ENCODE measurements around the gene ALS2CL.

ALS2CL gene

GRCh38 chr3:46656778-46657556 is 36.5 kb downstream of the ALS2CL start:
- H3K4me3 ChIP-seq (replicated peaks; ENCODE audit: low read depth, low read length), result no peak overlapping the region
- DNase-seq (ENCODE audit: low read depth), result no peak
- TF ChIP-seq CTCF (IDR thresholded peaks at IDR 0.05; ENCODE audit: low read length, missing control alignments), result no peak

GRCh38 chr3:46655271-46655670 is 38.2 kb downstream of the ALS2CL start:
- TF ChIP-seq CTCF (IDR thresholded peaks at IDR 0.05; ENCODE audit: low read length, missing control alignments), result no peak
- no peak overlapping the region for H3K4me3 ChIP-seq (replicated peaks; ENCODE audit: low read depth, low read length)
- no peak for DNase-seq (ENCODE audit: low read depth)

GRCh38 chr3:46651084-46651483 is 42.4 kb downstream of the ALS2CL start:
- no peak for TF ChIP-seq CTCF (IDR thresholded peaks at IDR 0.05; ENCODE audit: low read length, missing control alignments)
- H3K4me3 ChIP-seq (replicated peaks; ENCODE audit: low read depth, low read length), result no peak overlapping the region
- no peak for DNase-seq (ENCODE audit: low read depth)

- DNase-seq (ENCODE audit: low read depth), result no peak
- no peak for TF ChIP-seq CTCF (IDR thresholded peaks at IDR 0.05; ENCODE audit: low read length, missing control alignments)
- H3K4me3 ChIP-seq (replicated peaks; ENCODE audit: low read depth, low read length), result no peak overlapping the region
Observed at GRCh38 chr3:46649436-46649835, 44.0 kb downstream of the ALS2CL start.

GRCh38 chr3:46648096-46648495 is 45.4 kb downstream of the ALS2CL start:
- no peak for DNase-seq (ENCODE audit: low read depth)
- no peak for TF ChIP-seq CTCF (IDR thresholded peaks at IDR 0.05; ENCODE audit: low read length, missing control alignments)
- H3K4me3 ChIP-seq (replicated peaks; ENCODE audit: low read depth, low read length), result no peak overlapping the region

GRCh38 chr3:46646700-46647099 is 46.8 kb downstream of the ALS2CL start:
- TF ChIP-seq CTCF (IDR thresholded peaks at IDR 0.05; ENCODE audit: low read length, missing control alignments), result no peak
- no peak for DNase-seq (ENCODE audit: low read depth)
- no peak overlapping the region for H3K4me3 ChIP-seq (replicated peaks; ENCODE audit: low read depth, low read length)

- no peak overlapping the region for H3K4me3 ChIP-seq (replicated peaks; ENCODE audit: low read depth, low read length)
- no peak for DNase-seq (ENCODE audit: low read depth)
- no peak for TF ChIP-seq CTCF (IDR thresholded peaks at IDR 0.05; ENCODE audit: low read length, missing control alignments)
Observed at GRCh38 chr3:46643701-46644100, 49.8 kb downstream of the ALS2CL start.
